Measurements from ENCODE around the gene GNG8. TPM values are rescaled to one million over a fixed set of nuclear protein-coding genes. Genes with fewer than 3 reads are reported as not detected.

GNG8 gene
- total RNA-seq, 3 donors from 2014 or later, result 2.3 TPM; not detected in 2

GRCh38 chr19:46585539-46585938 is 50.5 kb downstream of the GNG8 start:
- H3K4me3 ChIP-seq, result no peak overlapping the region
- intact Hi-C loops (cut with DNase I, micrococcal nuclease), result no loop called here
- TF ChIP-seq CTCF (IDR thresholded peaks at IDR 0.05), result no peak
- H3K4me1 ChIP-seq (ENCODE audit: low read depth), result no peaks in the 10 kb centered on the region
- H3K9me3 ChIP-seq, result no peaks in the 10 kb centered on the region
- H3K36me3 ChIP-seq (ENCODE audit: low read depth), result no peaks in the 10 kb centered on the region
- ATAC-seq, result no peak
- no peak for DNase-seq

Other genes starting within 250 kb of the GNG8 start
- gene CCDC8, start 222.6 kb downstream of the GNG8 start, total RNA-seq, result 1 to 10 TPM in 2 of 3 donors, under 1 TPM in 1; 0.75 to 3.4 (median 1.7) TPM
- gene PNMA8C, start 207.3 kb downstream of the GNG8 start, total RNA-seq, result under 1 TPM in 1 of 3 donors, not detected in 2; 0.57 TPM
- 1 to 10 TPM in 1 of 3 donors, under 1 TPM in 2; 0.20 to 3.2 (median 0.80) TPM for gene PNMA8A, start 164.6 kb downstream of the GNG8 start, total RNA-seq
- 1 to 10 TPM in 1 of 3 donors, under 1 TPM in 2; 0.12 to 2.3 (median 0.36) TPM for gene PNMA8B, start 140.3 kb downstream of the GNG8 start, total RNA-seq
- 100 to 1,000 TPM; 241 to 325 (median 252) TPM for gene CALM3, start 34.9 kb downstream of the GNG8 start, total RNA-seq
- gene PTGIR, start 11.1 kb downstream of the GNG8 start, total RNA-seq, result 1 to 10 TPM in 2 of 3 donors, under 1 TPM in 1; 0.49 to 2.4 (median 2.1) TPM
- 10 to 100 TPM in 1 of 3 donors, 1 to 10 TPM in 2; 1.9 to 60.9 (median 3.4) TPM for gene DACT3, start 25.0 kb upstream of the GNG8 start, total RNA-seq
- gene PRKD2, start 80.9 kb upstream of the GNG8 start, total RNA-seq, result 10 to 100 TPM; 52.5 to 70.5 (median 62.9) TPM
- 10 to 100 TPM; 10.7 to 19.8 (median 10.9) TPM for gene FKRP, start 109.9 kb upstream of the GNG8 start, total RNA-seq
- 10 to 100 TPM; 68.3 to 79.2 (median 73.7) TPM for gene STRN4, start 110.2 kb upstream of the GNG8 start, total RNA-seq
- 100 to 1,000 TPM in 1 of 3 donors, 10 to 100 TPM in 2; 54.7 to 101 (median 89.2) TPM for gene SLC1A5, start 152.4 kb upstream of the GNG8 start, total RNA-seq
- gene AP2S1, start 214.6 kb upstream of the GNG8 start, total RNA-seq, result 100 to 1,000 TPM in 2 of 3 donors, 10 to 100 TPM in 1; 90.8 to 141 (median 107) TPM
- 10 to 100 TPM; 56.5 to 85.3 (median 82.7) TPM for gene ARHGAP35, start 224.8 kb upstream of the GNG8 start, total RNA-seq

Measured in mucosa of descending colon (tissue), 3 donors.